ENCODE data around the gene FBXL19.

The FBXL19 gene

DNA sequence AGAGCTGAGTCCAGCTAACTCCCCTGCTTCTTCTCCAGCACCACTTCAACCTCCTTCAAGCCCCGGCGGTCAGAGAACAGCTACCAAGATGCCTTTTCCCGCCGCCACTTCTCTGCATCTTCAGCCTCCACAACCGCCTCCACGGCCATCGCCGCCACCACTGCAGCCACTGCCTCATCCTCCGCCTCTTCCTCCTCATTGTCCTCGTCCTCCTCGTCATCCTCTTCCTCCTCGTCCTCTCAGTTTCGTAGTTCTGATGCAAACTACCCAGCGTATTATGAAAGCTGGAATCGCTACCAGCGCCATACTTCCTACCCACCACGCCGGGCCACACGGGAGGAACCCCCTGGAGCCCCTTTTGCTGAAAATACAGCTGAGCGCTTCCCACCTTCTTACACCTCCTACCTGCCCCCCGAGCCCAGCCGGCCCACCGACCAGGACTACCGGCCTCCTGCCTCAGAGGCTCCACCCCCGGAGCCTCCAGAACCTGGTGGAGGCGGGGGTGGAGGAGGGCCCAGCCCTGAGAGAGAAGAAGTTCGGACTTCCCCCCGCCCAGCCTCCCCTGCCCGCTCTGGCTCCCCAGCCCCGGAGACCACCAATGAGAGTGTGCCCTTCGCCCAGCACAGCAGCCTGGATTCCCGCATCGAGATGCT is 41.3 kb downstream of the FBXL19 start:
- TF ChIP-seq CTCF (IDR thresholded peaks at IDR 0.05; ENCODE audit: borderline replicate concordance, control extremely low read depth, extremely low read depth, insufficient read depth, missing control alignments), result no peak
- in situ Hi-C loops (cut with MboI; ENCODE audit: low sequenced_read_pairs, unreplicated experiment), result loop anchor here (25.0 kb wide), 1 partner anchor 898 kb away; the partner anchor contains the start of gene ZNF267
- no peak for DNase-seq (ENCODE audit: low spot score)

GRCh38 chr16:30965436-30965835 is 42.1 kb downstream of the FBXL19 start:
- no peak for TF ChIP-seq CTCF (IDR thresholded peaks at IDR 0.05; ENCODE audit: borderline replicate concordance, control extremely low read depth, extremely low read depth, insufficient read depth, missing control alignments)
- DNase-seq (ENCODE audit: low spot score), result no peak
- in situ Hi-C loops (cut with MboI; ENCODE audit: low sequenced_read_pairs, unreplicated experiment), result loop anchor here (25.0 kb wide), 1 partner anchor 897 kb away; the partner anchor contains the start of gene ZNF267

- in situ Hi-C loops (cut with MboI; ENCODE audit: low sequenced_read_pairs, unreplicated experiment), result loop anchor here (25.0 kb wide), 1 partner anchor 896 kb away; the partner anchor contains the start of gene ZNF267
- TF ChIP-seq CTCF (IDR thresholded peaks at IDR 0.05; ENCODE audit: borderline replicate concordance, control extremely low read depth, extremely low read depth, insufficient read depth, missing control alignments), result no peak
- no peak for DNase-seq (ENCODE audit: low spot score)
Observed at GRCh38 chr16:30966033-30966619, 42.8 kb downstream of the FBXL19 start.

GRCh38 chr16:30967795-30968194 is 44.4 kb downstream of the FBXL19 start:
- DNase-seq (ENCODE audit: low spot score), result no peak
- no peak for TF ChIP-seq CTCF (IDR thresholded peaks at IDR 0.05; ENCODE audit: borderline replicate concordance, control extremely low read depth, extremely low read depth, insufficient read depth, missing control alignments)
- in situ Hi-C loops (cut with MboI; ENCODE audit: low sequenced_read_pairs, unreplicated experiment), result loop anchor here (25.0 kb wide), 1 partner anchor 895 kb away; the partner anchor contains the start of gene ZNF267

DNA sequence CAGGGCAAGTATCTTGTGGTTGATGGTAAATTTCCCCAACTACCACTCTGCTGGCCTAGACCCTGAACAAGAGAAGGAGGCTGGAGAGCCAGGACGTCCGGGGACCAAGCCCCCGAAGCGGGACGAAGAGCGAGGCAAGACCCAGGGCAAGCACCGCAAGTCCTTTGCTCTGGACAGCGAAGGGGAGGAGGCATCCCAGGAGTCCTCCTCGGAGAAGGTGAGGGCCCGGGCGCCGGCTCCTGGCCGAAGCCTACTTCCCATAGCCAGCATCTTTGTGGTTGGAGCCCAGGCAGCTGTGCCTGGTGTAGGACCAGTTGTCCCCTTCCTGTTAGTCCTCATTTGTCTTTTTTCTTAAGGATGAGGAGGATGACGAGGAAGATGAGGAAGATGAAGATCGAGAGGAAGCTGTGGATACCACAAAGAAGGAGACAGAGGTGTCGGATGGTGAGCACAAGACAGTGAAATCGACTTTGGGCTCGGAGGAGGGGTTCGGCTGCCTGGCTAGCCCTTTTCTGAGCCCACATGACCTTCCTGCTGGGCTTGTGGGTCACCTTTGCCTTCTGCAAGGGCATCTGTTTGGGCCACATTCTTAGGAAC is 46.0 kb downstream of the FBXL19 start:
- DNase-seq (ENCODE audit: low spot score), result no peak
- no peak for TF ChIP-seq CTCF (IDR thresholded peaks at IDR 0.05; ENCODE audit: borderline replicate concordance, control extremely low read depth, extremely low read depth, insufficient read depth, missing control alignments)
- in situ Hi-C loops (cut with MboI; ENCODE audit: low sequenced_read_pairs, unreplicated experiment), result loop anchor here (25.0 kb wide), 1 partner anchor 893 kb away; the partner anchor contains the start of gene ZNF267

- in situ Hi-C loops (cut with MboI; ENCODE audit: low sequenced_read_pairs, unreplicated experiment), result loop anchor here (25.0 kb wide), 1 partner anchor 891 kb away; the partner anchor contains the start of gene ZNF267
- no peak for TF ChIP-seq CTCF (IDR thresholded peaks at IDR 0.05; ENCODE audit: borderline replicate concordance, control extremely low read depth, extremely low read depth, insufficient read depth, missing control alignments)
- no peak for DNase-seq (ENCODE audit: low spot score)
Observed at GRCh38 chr16:30971298-30971697, 47.9 kb downstream of the FBXL19 start.
